Measurements from ENCODE around the gene LAMA5.

LAMA5 gene

DNA sequence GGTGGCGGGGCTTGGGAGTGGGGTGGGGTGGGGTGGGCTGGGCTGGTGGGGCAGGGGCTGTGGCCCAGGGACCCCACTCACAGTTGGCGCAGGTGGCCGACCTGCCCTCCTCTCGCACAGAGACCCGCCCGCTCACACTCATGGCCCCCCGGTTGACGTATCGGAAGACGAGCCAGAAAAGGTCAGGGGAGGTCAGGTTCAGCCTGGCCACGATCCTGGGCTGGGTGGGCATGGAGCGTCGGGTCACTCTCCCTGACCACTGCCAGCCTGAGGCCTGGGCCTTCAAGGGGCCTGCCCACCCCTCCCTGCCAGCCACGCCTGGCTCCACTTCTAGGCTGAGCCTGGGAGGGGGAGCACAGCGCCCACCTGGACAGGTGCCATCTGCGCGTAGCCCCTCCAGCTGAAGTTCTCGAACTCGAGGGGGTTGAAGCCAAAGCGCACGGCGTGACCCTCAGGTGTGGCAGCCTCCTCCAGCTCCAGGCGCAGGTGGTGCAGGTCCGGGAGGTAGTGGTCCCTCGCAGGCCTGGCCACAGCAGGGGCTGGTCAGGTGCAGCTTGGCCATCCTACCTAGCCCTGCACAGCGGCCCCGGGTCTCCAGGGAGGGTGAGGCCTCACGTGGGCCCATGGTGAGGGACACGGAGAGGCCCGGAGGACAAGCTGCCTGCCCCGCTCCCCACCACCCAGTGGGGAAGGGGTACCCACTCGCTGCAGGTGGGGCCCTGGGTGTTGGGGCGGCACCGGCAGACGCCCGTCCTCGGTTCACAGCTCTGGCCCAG is 33.1 kb downstream of the LAMA5 start:
- Histone ChIP-seq H3K36me3 (ENCODE audit: control insufficient read depth, insufficient read depth, low read length) (peaks cover 41% of the 10 kb centered on the region), H3K9me3 (ENCODE audit: control insufficient read depth, low read length) (no peaks in the 10 kb centered on the region), H3K4me1 (ENCODE audit: control insufficient read depth, insufficient read depth, low read length) (no peaks in the 10 kb centered on the region), H3K4me3 (ENCODE audit: insufficient read depth, low read depth, low read length) (no peak overlapping the region), H3K27ac (ENCODE audit: insufficient read depth, low read depth, low read length, poor library complexity, severe bottlenecking) (no peak overlapping the region), H3K27me3 (ENCODE audit: control insufficient read depth, insufficient read depth, low read length, poor library complexity, severe bottlenecking) (no peaks in the 10 kb centered on the region)
- 90 to 93% methylated on average over 36 to 37 of the region's 37 CpGs for WGBS, 2 experiments

DNA sequence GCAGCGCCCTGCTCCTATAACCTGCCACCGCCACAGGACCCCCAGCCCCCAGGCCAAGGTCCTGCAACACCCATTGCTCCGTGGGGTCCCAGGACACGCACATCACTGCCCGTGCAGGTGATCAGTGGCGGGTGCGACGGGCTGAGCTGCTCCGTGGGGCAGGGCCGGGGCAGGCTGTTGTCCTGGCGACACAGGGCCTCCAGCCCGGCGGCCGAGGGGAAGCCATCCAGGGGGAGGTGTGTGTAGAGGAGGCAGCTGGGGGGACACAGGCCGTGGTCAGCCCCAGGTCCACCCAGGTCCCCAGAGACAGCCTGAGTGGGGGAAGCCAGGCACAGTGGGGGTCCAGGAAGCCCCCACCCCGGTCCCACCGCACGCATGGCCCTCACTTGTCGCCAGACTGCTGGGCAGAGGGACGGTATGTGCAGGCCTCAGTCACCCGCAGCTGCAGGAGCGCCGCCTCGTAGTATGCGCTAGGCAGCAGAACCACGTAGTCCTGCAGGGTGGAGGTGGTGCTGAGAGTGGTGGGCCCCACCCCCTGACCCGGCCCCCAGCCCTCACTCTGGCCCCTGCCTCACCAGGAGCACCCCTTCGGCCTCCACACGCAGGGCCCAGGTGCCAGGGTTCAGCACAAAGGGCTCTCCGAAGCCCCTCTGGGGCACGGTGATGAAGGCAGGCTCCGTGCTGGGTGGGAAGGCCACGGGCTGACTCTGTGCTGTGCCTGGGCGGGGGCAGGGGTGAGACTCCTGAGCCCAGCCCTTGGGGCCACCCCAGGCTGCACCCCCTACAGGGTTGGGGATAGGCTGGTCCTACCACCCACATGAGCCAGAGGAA is 33.9 kb downstream of the LAMA5 start:
- Histone ChIP-seq H3K4me1 (ENCODE audit: control insufficient read depth, insufficient read depth, low read length) (no peaks in the 10 kb centered on the region), H3K27me3 (ENCODE audit: control insufficient read depth, insufficient read depth, low read length, poor library complexity, severe bottlenecking) (no peaks in the 10 kb centered on the region), H3K4me3 (ENCODE audit: insufficient read depth, low read depth, low read length) (no peak overlapping the region), H3K36me3 (ENCODE audit: control insufficient read depth, insufficient read depth, low read length) (peaks cover 44% of the 10 kb centered on the region), H3K27ac (ENCODE audit: insufficient read depth, low read depth, low read length, poor library complexity, severe bottlenecking) (no peak overlapping the region), H3K9me3 (ENCODE audit: control insufficient read depth, low read length) (no peaks in the 10 kb centered on the region)
- WGBS, 2 experiments = 96 to 97% methylated on average over 34 of the region's 34 CpGs

DNA sequence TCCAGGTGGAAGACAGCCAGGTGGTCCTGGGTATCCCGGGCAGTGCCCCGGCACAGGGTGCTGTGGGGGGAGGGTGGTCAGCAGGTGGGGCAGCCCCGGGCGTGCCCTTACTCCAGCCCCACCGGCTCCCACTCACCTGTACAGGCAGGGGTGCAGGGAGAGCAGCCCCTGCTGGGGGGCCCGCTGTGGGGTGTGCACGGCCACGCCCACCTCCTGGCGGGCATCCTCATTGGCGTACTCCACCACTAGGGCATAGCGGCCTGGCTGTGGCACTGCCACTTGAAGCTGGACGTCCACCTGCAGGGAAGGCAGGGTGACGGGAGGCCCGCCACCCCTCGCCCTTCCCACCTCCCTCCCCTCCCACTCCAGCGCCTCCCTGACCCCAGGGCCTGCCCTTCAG is 34.7 kb downstream of the LAMA5 start:
- no peaks in the 10 kb centered on the region for H3K9me3 ChIP-seq (ENCODE audit: control insufficient read depth, low read length)
- H3K4me3 ChIP-seq (ENCODE audit: insufficient read depth, low read depth, low read length) = no peak overlapping the region
- H3K27me3 ChIP-seq (ENCODE audit: control insufficient read depth, insufficient read depth, low read length, poor library complexity, severe bottlenecking) = no peaks in the 10 kb centered on the region
- H3K27ac ChIP-seq (ENCODE audit: insufficient read depth, low read depth, low read length, poor library complexity, severe bottlenecking) = no peak overlapping the region
- 89 to 92% methylated on average over 16 of the region's 16 CpGs for WGBS, 2 experiments
- peaks cover 38% of the 10 kb centered on the region for H3K36me3 ChIP-seq (ENCODE audit: control insufficient read depth, insufficient read depth, low read length)
- H3K4me1 ChIP-seq (ENCODE audit: control insufficient read depth, insufficient read depth, low read length) = no peaks in the 10 kb centered on the region

DNA sequence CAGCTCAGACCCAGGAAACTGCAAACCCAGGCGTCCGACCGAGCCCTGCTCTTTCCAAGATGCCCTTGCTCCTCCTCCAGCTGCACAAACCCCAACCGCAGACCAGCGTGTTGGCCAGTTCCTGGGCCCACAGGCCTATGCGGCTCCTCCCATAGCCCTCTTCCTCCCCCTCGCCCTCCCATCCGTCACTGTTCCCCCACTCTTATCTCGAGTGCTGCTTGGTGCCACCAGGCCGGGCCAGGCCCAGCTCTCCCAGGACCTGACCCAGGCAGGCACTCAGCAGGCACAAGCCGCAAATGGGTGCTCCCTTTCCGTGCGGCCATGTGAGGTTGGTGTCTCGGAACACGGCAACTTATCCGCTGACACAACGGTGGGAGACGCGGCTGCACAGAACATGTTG is 35.8 kb downstream of the LAMA5 start:
- Histone ChIP-seq H3K4me3 (ENCODE audit: insufficient read depth, low read depth, low read length) (no peak overlapping the region), H3K36me3 (ENCODE audit: control insufficient read depth, insufficient read depth, low read length) (peaks cover 48% of the 10 kb centered on the region), H3K9me3 (ENCODE audit: control insufficient read depth, low read length) (no peaks in the 10 kb centered on the region), H3K27me3 (ENCODE audit: control insufficient read depth, insufficient read depth, low read length, poor library complexity, severe bottlenecking) (no peaks in the 10 kb centered on the region), H3K27ac (ENCODE audit: insufficient read depth, low read depth, low read length, poor library complexity, severe bottlenecking) (no peak overlapping the region), H3K4me1 (ENCODE audit: control insufficient read depth, insufficient read depth, low read length) (no peaks in the 10 kb centered on the region)
- WGBS, 2 experiments = 95 to 96% methylated on average over 19 of the region's 19 CpGs

DNA sequence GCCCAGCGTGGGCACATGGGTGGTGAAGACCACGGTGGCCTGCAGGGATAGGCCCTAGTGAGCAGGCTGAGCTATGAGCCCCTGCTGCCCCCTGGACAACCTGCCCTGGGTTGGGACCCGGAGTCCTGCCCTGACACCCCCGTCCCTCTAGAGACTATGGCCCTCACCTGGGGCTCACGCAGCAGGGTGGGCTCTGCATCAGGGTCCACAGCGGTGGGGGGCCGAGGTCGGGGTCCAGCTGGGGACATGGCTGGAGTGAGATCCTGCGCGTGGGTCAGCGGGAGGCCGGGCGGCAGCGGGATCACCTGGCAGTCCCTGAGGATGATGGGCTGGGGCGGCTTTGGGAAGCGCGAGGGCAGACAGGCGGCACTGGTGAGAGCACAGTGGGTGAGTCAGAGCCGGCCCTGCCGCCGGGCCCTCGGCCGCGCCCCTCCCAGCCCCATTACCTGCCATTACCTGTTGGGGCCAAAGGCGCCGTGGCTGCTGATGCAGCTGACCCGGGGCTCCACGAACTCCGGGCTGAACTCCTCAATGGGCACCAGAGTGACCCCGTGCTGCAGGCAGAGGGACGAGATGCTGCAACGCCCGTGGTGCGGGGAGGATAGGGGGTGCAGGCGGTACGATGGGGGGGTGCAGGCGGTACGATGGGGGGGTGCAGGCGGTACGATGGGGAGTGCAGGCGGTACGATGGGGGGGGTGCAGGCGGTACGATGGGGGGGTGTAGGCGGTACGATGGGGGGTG is 36.4 kb downstream of the LAMA5 start:
- H3K4me1 ChIP-seq (ENCODE audit: control insufficient read depth, insufficient read depth, low read length) = no peaks in the 10 kb centered on the region
- H3K27ac ChIP-seq (ENCODE audit: insufficient read depth, low read depth, low read length, poor library complexity, severe bottlenecking) = no peak overlapping the region
- no peaks in the 10 kb centered on the region for H3K9me3 ChIP-seq (ENCODE audit: control insufficient read depth, low read length)
- no peak overlapping the region for H3K4me3 ChIP-seq (ENCODE audit: insufficient read depth, low read depth, low read length)
- peaks cover 54% of the 10 kb centered on the region for H3K36me3 ChIP-seq (ENCODE audit: control insufficient read depth, insufficient read depth, low read length)
- 93 to 95% methylated on average over 43 to 46 of the region's 46 CpGs for WGBS, 2 experiments
- H3K27me3 ChIP-seq (ENCODE audit: control insufficient read depth, insufficient read depth, low read length, poor library complexity, severe bottlenecking) = no peaks in the 10 kb centered on the region

DNA sequence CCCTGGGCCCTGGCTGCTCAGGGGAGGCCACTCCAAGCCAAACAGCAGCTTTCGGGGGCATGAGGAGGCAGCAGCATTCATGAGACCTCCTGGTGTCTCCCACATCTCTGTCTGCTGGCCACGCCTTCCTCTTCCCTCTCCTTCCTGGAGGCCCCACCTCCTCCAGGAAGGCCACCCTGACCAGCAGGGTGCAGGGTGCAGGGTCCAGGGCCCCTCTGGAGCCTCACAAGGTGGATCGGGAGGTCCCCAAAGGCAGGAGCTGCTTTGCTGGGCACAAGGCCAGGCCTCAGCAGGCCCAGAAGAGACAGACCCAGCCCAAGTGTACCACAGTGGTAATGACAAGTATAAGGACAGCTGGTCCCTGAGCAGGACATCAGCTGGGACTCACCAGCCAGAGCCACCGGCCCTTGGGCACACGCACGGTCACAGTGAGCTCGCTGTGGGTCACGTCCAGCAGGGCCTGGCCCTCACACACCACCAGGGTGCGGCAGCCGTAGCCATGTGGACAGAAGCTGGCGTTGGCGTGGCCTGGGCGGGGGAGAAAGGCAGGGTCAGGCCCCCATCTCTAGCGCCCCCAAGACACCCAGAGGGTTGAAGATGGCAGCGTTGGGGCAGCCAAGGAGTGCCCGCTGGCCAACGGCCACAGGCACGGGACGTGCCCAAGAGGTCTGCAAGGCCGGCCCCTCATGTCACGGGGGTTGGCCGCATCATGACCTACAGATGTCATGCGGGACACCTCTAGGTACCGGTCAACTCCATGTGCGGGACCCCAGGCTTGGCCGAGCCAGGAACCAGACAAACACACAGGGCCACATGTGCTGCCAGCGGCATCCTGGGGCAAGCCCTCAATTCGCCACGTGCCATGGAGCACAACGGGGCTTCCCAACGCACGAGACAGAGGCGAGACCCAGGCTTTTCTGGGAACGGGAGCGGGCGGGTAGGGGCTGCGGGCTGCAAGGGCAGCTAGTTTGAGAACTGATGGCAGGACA is 37.4 kb downstream of the LAMA5 start:
- H3K9me3 ChIP-seq (ENCODE audit: control insufficient read depth, low read length) = no peaks in the 10 kb centered on the region
- H3K27me3 ChIP-seq (ENCODE audit: control insufficient read depth, insufficient read depth, low read length, poor library complexity, severe bottlenecking) = no peaks in the 10 kb centered on the region
- no peak overlapping the region for H3K4me3 ChIP-seq (ENCODE audit: insufficient read depth, low read depth, low read length)
- 95 to 96% methylated on average over 37 of the region's 37 CpGs for WGBS, 2 experiments
- peaks cover 56% of the 10 kb centered on the region for H3K36me3 ChIP-seq (ENCODE audit: control insufficient read depth, insufficient read depth, low read length)
- H3K27ac ChIP-seq (ENCODE audit: insufficient read depth, low read depth, low read length, poor library complexity, severe bottlenecking) = no peak overlapping the region
- H3K4me1 ChIP-seq (ENCODE audit: control insufficient read depth, insufficient read depth, low read length) = no peaks in the 10 kb centered on the region

DNA sequence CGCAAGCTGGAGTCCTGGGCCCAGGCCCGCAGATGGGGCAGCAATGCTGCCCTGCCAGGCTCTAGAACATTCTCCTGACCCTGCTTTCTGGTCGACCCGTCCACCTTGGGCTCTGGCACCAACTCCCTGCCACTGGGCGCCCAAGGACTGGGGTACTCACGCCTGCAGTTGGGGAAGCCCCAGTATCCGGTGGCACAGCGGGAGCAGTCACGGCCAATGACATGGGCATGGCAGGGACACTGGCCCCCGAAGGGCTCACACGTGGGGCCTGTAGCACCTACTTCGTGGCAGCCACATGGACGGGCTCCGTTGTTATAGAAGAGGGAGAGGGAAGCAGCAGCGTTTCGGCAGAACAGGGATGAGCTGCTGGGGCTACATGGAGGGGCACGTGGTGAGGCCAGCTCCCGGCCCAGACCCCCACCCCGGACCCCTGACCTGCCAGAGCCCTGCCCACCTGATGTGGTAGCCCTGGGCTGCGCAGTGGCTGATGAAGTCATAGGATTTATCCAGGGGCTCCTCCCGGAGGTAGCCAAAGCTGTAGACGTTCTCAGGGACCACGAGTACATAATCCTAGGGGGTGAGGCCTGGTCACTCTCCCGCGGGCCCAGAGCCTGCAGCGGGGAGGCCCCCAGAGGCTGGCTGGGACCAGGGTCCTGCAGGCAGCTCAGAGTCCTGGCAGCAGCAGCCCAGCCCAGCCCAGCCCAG is 38.3 kb downstream of the LAMA5 start:
- WGBS, 2 experiments = 94% methylated on average over 26 of the region's 26 CpGs
- no peak overlapping the region for H3K27ac ChIP-seq (ENCODE audit: insufficient read depth, low read depth, low read length, poor library complexity, severe bottlenecking)
- H3K36me3 ChIP-seq (ENCODE audit: control insufficient read depth, insufficient read depth, low read length) = peaks cover 62% of the 10 kb centered on the region
- H3K4me3 ChIP-seq (ENCODE audit: insufficient read depth, low read depth, low read length) = no peak overlapping the region
- no peaks in the 10 kb centered on the region for H3K27me3 ChIP-seq (ENCODE audit: control insufficient read depth, insufficient read depth, low read length, poor library complexity, severe bottlenecking)
- H3K9me3 ChIP-seq (ENCODE audit: control insufficient read depth, low read length) = no peaks in the 10 kb centered on the region
- no peaks in the 10 kb centered on the region for H3K4me1 ChIP-seq (ENCODE audit: control insufficient read depth, insufficient read depth, low read length)

DNA sequence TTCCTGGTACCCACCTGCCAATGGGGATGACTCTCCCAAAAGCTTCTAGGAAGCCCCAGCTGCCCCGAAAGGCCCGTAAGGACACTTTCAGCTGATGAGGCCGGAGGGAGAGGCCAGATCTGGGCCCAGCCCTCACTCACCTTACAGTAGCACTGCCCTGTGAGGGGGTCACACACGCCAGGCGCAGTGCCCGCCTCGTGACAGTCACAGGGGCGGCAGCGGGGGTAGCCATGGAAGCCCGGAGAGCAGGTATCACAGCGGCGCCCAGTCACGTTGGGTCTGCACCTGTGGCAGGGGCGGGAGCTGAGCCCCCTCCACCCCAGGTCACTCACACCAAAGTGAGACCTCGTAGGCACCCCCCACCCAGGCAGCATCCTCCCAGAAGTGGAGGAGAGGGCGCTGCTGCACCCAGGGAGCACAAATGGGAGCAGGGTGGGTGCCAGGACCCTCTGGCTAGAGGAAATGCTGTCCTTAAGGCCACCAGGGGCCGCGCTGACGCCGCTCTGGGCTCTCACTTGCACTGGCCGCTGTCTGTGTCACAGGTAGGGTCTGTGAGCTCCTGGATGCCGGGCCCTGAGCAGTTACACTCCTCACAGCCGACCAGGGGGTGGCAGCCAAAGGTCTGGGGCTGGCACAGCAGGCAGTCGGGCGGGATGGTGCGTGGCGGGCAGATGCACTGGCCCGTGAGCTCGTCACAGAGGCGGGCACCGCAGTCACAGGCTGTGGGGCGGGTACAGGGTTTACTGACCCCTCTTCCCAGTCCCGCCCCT is 39.2 kb downstream of the LAMA5 start:
- no peaks in the 10 kb centered on the region for H3K4me1 ChIP-seq (ENCODE audit: control insufficient read depth, insufficient read depth, low read length)
- peaks cover 62% of the 10 kb centered on the region for H3K36me3 ChIP-seq (ENCODE audit: control insufficient read depth, insufficient read depth, low read length)
- 93% methylated on average over 33 of the region's 33 CpGs for WGBS, 2 experiments

More for the DNA sequence above, 39.2 kb downstream of the LAMA5 start:
- no peaks in the 10 kb centered on the region for H3K9me3 ChIP-seq (ENCODE audit: control insufficient read depth, low read length)
- no peaks in the 10 kb centered on the region for H3K27me3 ChIP-seq (ENCODE audit: control insufficient read depth, insufficient read depth, low read length, poor library complexity, severe bottlenecking)
- no peak overlapping the region for H3K27ac ChIP-seq (ENCODE audit: insufficient read depth, low read depth, low read length, poor library complexity, severe bottlenecking)
- H3K4me3 ChIP-seq (ENCODE audit: insufficient read depth, low read depth, low read length) = no peak overlapping the region

All from ectodermal cell (in vitro differentiated cells).